Activated B cell treated with CpG ODN at 0.5 μM for 24 hours (primary cell): ENCODE measurements around the gene CDC42BPB. TPM values are rescaled to one million over a fixed set of nuclear protein-coding genes. Genes with fewer than 3 reads are reported as not detected.

ENCODE experiments used
- ATAC-seq: fragments of 200-7000 bp; cut with Tn5 transposase; one replicate; pipeline ENCODE4 v1.10.0; 2021; ENCODE audit warnings: low read depth, mild to moderate bottlenecking, moderate library complexity
- CTCF ChIA-PET: fragments of 350-600 bp; sonication (Branson Sonifier 250); formaldehyde crosslinking; loops from one replicate; lab custom pipeline; 2021; ENCODE audit warnings: antibody characterized with exemption; lab: Charles Lee
- POLR2A ChIA-PET: fragments of 350-600 bp; sonication (Branson Sonifier 250); formaldehyde crosslinking; loops from one replicate; lab custom pipeline; 2021; ENCODE audit warnings: antibody characterized with exemption; lab: Charles Lee
- DNase-seq: peaks from one replicate; pipeline ENCODE4 v3.0.0; 2022
- H3K27ac Mint-ChIP-seq: one replicate; pipeline ENCODE4 v1.8.0; 2020; ENCODE audit warnings: mixed read lengths
- H3K27me3 Mint-ChIP-seq: one replicate; pipeline ENCODE4 v1.8.0; 2021; ENCODE audit warnings: mixed read lengths
- H3K36me3 Mint-ChIP-seq: one replicate; pipeline ENCODE4 v1.8.0; 2021; ENCODE audit warnings: low read depth, mixed read lengths
- H3K4me1 Mint-ChIP-seq: one replicate; pipeline ENCODE4 v1.8.0; 2021; ENCODE audit warnings: mixed read lengths
- H3K4me3 Mint-ChIP-seq: one replicate; pipeline ENCODE4 v1.8.0; 2020; ENCODE audit warnings: mild to moderate bottlenecking, mixed read lengths
- H3K9me3 Mint-ChIP-seq: one replicate; pipeline ENCODE4 v1.8.0; 2020; ENCODE audit warnings: mixed read lengths
- CTCF ChIP-seq: fragments of 200-600 bp; IDR thresholded peaks from one replicate; pipeline ENCODE4 v1.8.0; 2022; ENCODE audit warnings: antibody characterized with exemption, mild to moderate bottlenecking
- intact Hi-C: fragments of 100-400 bp; cut with micrococcal nuclease; formaldehyde crosslinking; loops from one replicate; pipeline ENCODE4 v1.15.1; 2024
- total RNA-seq: library from RNA; stranded (reverse); gene quantifications from 2 replicates; pipeline ENCODE4 v1.2.3, GENCODE V29; 2022

CDC42BPB gene
- total RNA-seq, 1 donor from 2014 or later: 38.5 TPM

- intact Hi-C loops: no loop called here
- Mint-ChIP-seq H3K27ac (no peak overlapping the region), H3K36me3 (no peaks in the 10 kb centered on the region), H3K9me3 (no peaks in the 10 kb centered on the region), H3K4me3 (no peak overlapping the region), H3K27me3 (no peaks in the 10 kb centered on the region), H3K4me1 (peaks cover 5% of the 10 kb centered on the region)
- no peak for TF ChIP-seq CTCF
- ChIA-PET CTCF (no interaction called here), POLR2A (no interaction called here)
- ATAC-seq (no peak), DNase-seq (no peak)
Measured at GRCh38 chr14:103073367-103073875, 16.1 kb upstream of the CDC42BPB start.

GRCh38 chr14:103072595-103073366 is 15.4 kb upstream of the CDC42BPB start:
- TF ChIP-seq CTCF: no peak
- Mint-ChIP-seq H3K27me3 (no peaks in the 10 kb centered on the region), H3K27ac (no peak overlapping the region), H3K4me3 (no peak overlapping the region), H3K4me1 (peaks cover 5% of the 10 kb centered on the region), H3K36me3 (no peaks in the 10 kb centered on the region), H3K9me3 (no peaks in the 10 kb centered on the region)
- CTCF ChIA-PET: no interaction called here
- intact Hi-C loops: no loop called here
- POLR2A ChIA-PET: no interaction called here
- ATAC-seq (no peak), DNase-seq (no peak)

GRCh38 chr14:103071544-103072251 is 14.3 kb upstream of the CDC42BPB start:
- Mint-ChIP-seq H3K27ac (no peak overlapping the region), H3K4me1 (peaks cover 5% of the 10 kb centered on the region), H3K9me3 (no peaks in the 10 kb centered on the region), H3K27me3 (no peaks in the 10 kb centered on the region), H3K36me3 (no peaks in the 10 kb centered on the region), H3K4me3 (no peak overlapping the region)
- intact Hi-C loops: no loop called here
- ChIA-PET POLR2A (no interaction called here), CTCF (no interaction called here)
- DNase-seq: no peak
- no peak for TF ChIP-seq CTCF
- no peak for ATAC-seq

GRCh38 chr14:103070971-103071542 is 13.7 kb upstream of the CDC42BPB start:
- Mint-ChIP-seq H3K27me3 (no peaks in the 10 kb centered on the region), H3K36me3 (no peaks in the 10 kb centered on the region), H3K4me3 (no peak overlapping the region), H3K4me1 (peaks cover 5% of the 10 kb centered on the region), H3K27ac (no peak overlapping the region), H3K9me3 (no peaks in the 10 kb centered on the region)
- ChIA-PET CTCF (no interaction called here), POLR2A (no interaction called here)
- intact Hi-C loops: no loop called here
- ATAC-seq: no peak
- DNase-seq: no peak
- TF ChIP-seq CTCF: no peak
